Hepatocyte (in vitro differentiated cells): ENCODE measurements around the gene SLC4A8.

Source experiments
- CTCF ChIP-seq: fragments of 200-600 bp; sonication (generic); IDR thresholded peaks from 2 replicates; pipeline ENCODE4 v1.5.1; 2016; ENCODE audit warnings: antibody characterized with exemption, mild to moderate bottlenecking; ENCODE audit not compliant: poor library complexity
- EZH2 ChIP-seq: fragments of 200-600 bp; sonication (generic); IDR thresholded peaks from 2 replicates; pipeline ENCODE4 v1.6.1; 2016; ENCODE audit warnings: antibody characterized with exemption, mild to moderate bottlenecking, borderline replicate concordance
- EZH2phosphoT487 ChIP-seq: fragments of 200-600 bp; sonication (generic); IDR thresholded peaks from one replicate; pipeline ENCODE4 v1.6.1; 2018; ENCODE audit warnings: antibody characterized with exemption, mild to moderate bottlenecking, low read depth, moderate library complexity; ENCODE audit not compliant: unreplicated experiment, severe bottlenecking

GRCh38 chr12:51465491-51465890 lies 40.9 kb downstream of the SLC4A8 start:
- TF ChIP-seq CTCF (no peak), EZH2phosphoT487 (no peak), EZH2 (no peak)
